Heart right ventricle (tissue), 16 donors: ENCODE data around the gene RP9. TPM values are rescaled to one million over a fixed set of nuclear protein-coding genes. Genes with fewer than 3 reads are reported as not detected.
A peak's percentile ranks its signal among the peaks of the same experiment; 100 is the strongest.

Source experiments
- ATAC-seq, 8 donors: fragments of 200-7000 bp; cut with Tn5 transposase; one replicate each; pipeline ENCODE4 v1.9.1; 2020; ENCODE audit warnings: mild to moderate bottlenecking in 8 of 8, moderate library complexity in 8 of 8, moderate number of reproducible peaks in 1 of 8
- DNase-seq, 2 donors: peaks; one replicate each; pipeline ENCODE4 v3.0.0-alpha.2; 2020
- H3K27ac ChIP-seq, 10 donors: fragments of 200-600 bp; sonication (generic) in 2 of 10; one replicate each; pipeline versions ENCODE4 v1.5.0 to v1.8.0; 2020 to 2022; ENCODE audit warnings: mild to moderate bottlenecking in 3 of 10
- H3K27me3 ChIP-seq, 7 donors: fragments of 200-600 bp; one replicate each; pipeline ENCODE4 v1.8.0; 2021 to 2022; ENCODE audit warnings: mild to moderate bottlenecking in 2 of 7
- H3K36me3 ChIP-seq, 9 donors: fragments of 200-600 bp; sonication (generic) in 1 of 9; one replicate each; pipeline versions ENCODE4 v1.5.0 to v1.8.0; 2020 to 2022; ENCODE audit warnings: mild to moderate bottlenecking in 2 of 9
- H3K4me1 ChIP-seq, 9 donors: fragments of 200-600 bp; sonication (generic) in 1 of 9; one replicate each; pipeline versions ENCODE4 v1.5.0 to v1.8.0; 2020 to 2022; ENCODE audit warnings: mild to moderate bottlenecking in 4 of 9
- H3K4me3 ChIP-seq, 10 donors: fragments of 200-600 bp; sonication (generic) in 2 of 10; one replicate each; pipeline versions ENCODE4 v1.5.0 to v1.8.0; 2020 to 2022; ENCODE audit warnings: mild to moderate bottlenecking in 7 of 10, moderate library complexity in 2 of 10
- H3K9me3 ChIP-seq, 11 donors: fragments of 200-600 bp in 10 of 11; sonication (generic) in 2 of 11; one replicate each; pipeline versions ENCODE4 v1.5.0 to v1.8.0; 2013 to 2022; ENCODE audit warnings: mild to moderate bottlenecking in 2 of 11, control low read depth in 1 of 11, moderate library complexity in 1 of 11
- WGBS, 2 donors: extraction: QIAGEN DNeasy Blood & Tissue Kit; methylation state at CpG; one replicate each; pipeline ENCODE4 v1.1.7; 2013; ENCODE audit warnings: inconsistent platforms in 1 of 2; 5-methylcytosine and 5-hydroxymethylcytosine counted together
- intact Hi-C, 10 donors: fragments of 100-400 bp; cut with DNase I; formaldehyde crosslinking; loops; one replicate each; pipeline versions ENCODE4 v1.11.1 to v1.14.2; 2022
- polyA plus RNA-seq, 2 donors: library from polyadenylated mRNA; stranded (reverse); fragments of 200-250 nt; gene quantifications; one replicate each; pipeline ENCODE4 v1.2.3, GENCODE V29; 2013
- total RNA-seq, 10 donors: library from RNA; stranded (reverse); fragmentation: NEBNext Ultra II Directional in 3 of 10; extraction: Animal tissue kit (Norgen Biotek cat#: 25700) in 3 of 10; gene quantifications; one replicate each; pipeline versions ENCODE4 v1.2.1 to v1.2.4, GENCODE V29; 2021 to 2023
- TF ChIP-seq, protein P1 (sequence below), 9 donors: fragments of 200-600 bp; sonication (generic) in 2 of 9; IDR thresholded peaks; one replicate each; pipeline versions ENCODE4 v1.5.0 to v1.8.0; 2021 to 2022; ENCODE audit warnings: antibody characterized with exemption in 9 of 9, mild to moderate bottlenecking in 5 of 9, moderate library complexity in 1 of 9
- donor health status: Arrhythmogenic right ventricular cardiomyopathy.
- donor health status: ischemic (EF 13 %, LVEDD 7.1; RV severe dilation, severe dysfunction).
- donor health status: healthy with polysubstance abuse.
- donor health status: DM: no; HTN: yes; CAD: no.
- donor health status: DM: no; HTN: no; CAD: no.
- donor health status: ischemic (EF 25% LVEDD 6.9; RV normal size, moderate dysfunction).
- donor health status: ischemic (EF 25% LVEDD 5.7; RV mildly dilated, moderate dysfunction).
- donor health status: healthy.
- donor health status: DM: yes; HTN: yes; CAD: no.
- donor health status: Ischemic cardiomyopathy.
- donor health status: ischemic (EF 35%, LVEDD 5.7; RV mildly dilated, moderate dysfunction).
- donor health status: nonischemic (EF 11% LVEDD 7.7; RV severe dilation, severe dysfunction).
- donor health status: DM: yes; HTN: yes; CAD: no.
- donor health status: PGD.
- donor health status: ischemic (EF 29% LVEDD 5.4; RV normal size, mild dysfunction).
- donor health status: nonischemic (EF 23%, LVEDD 6.1; RV moderate dilation, normal function).

The RP9 gene
- total and polyA plus RNA-seq, 12 donors = 12.9 to 43.4 (median 19.5) TPM

DNA sequence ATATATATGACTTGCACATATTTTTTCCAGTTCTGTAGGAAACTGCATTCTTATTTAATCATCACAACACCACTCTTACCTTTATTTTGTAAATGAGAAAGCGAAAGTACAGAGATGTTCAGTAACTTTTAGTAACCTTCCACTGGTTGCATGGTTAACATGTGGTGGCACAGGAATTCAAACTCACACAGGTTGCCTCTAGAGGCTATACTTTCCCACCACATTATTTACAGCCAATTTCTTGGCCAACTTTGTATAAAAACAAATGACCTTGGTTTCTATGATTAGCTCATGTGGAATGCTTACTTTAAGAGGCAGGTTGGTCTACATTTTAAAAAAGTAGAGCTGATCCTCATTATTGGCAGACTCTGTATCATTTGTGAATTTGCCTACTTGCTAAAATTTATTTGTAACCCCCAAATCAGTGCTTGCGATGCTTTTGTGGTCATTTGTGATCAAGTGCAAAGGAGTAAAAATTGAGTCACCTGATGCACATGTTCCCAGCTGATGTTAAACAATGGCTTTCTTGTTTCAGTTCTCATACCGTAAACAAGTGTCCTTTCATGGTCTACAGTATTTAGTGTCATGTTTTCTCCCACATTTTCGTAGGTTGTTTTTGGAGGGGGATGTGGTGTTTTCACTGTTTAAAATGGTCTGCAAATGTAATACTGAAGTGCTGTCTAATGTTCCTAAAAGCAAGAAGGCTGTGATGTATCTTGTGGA is 35.0 kb upstream of the RP9 start:
- H3K27me3 ChIP-seq = no peaks in the 10 kb centered on the region
- ATAC-seq (no peak), DNase-seq (no peak)
- no peak overlapping the region for H3K27ac ChIP-seq
- peaks cover 0 to 14% (median 4%) of the 10 kb centered on the region in 11 donors for H3K9me3 ChIP-seq
- TF ChIP-seq, protein P1, sequence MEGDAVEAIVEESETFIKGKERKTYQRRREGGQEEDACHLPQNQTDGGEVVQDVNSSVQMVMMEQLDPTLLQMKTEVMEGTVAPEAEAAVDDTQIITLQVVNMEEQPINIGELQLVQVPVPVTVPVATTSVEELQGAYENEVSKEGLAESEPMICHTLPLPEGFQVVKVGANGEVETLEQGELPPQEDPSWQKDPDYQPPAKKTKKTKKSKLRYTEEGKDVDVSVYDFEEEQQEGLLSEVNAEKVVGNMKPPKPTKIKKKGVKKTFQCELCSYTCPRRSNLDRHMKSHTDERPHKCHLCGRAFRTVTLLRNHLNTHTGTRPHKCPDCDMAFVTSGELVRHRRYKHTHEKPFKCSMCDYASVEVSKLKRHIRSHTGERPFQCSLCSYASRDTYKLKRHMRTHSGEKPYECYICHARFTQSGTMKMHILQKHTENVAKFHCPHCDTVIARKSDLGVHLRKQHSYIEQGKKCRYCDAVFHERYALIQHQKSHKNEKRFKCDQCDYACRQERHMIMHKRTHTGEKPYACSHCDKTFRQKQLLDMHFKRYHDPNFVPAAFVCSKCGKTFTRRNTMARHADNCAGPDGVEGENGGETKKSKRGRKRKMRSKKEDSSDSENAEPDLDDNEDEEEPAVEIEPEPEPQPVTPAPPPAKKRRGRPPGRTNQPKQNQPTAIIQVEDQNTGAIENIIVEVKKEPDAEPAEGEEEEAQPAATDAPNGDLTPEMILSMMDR (IDR thresholded peaks at IDR 0.05) = no peak
- WGBS, 2 donors = 85 to 91% methylated on average over 4 of the region's 4 CpGs
- H3K4me3 ChIP-seq = no peak overlapping the region
- H3K36me3 ChIP-seq = no peaks in the 10 kb centered on the region
- H3K4me1 ChIP-seq = peaks cover 0 to 3% (median 0%) of the 10 kb centered on the region in 9 donors
- intact Hi-C loops = no loop called here

DNA sequence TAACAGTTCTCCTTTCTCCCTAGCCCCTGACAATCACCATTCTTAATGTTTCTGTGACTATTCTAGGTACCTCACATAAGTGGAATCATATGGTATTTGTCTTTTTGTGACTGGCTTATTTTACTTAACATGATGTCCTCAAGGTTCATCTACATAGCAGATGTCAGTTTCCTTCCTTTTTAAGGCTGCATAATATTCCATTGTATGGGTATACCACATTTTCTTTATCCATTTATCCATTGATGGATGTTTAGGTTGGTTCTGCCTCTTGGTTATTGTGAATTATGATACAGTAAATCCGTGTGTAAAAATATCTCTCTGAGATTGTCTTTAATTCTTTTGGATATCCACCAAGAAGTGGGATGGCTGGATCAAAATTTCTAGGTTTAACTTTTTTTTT is 33.4 kb upstream of the RP9 start:
- WGBS, 2 donors = 83 to 84% methylated on average over 1 of the region's 1 CpG
- H3K36me3 ChIP-seq = no peaks in the 10 kb centered on the region

DNA sequence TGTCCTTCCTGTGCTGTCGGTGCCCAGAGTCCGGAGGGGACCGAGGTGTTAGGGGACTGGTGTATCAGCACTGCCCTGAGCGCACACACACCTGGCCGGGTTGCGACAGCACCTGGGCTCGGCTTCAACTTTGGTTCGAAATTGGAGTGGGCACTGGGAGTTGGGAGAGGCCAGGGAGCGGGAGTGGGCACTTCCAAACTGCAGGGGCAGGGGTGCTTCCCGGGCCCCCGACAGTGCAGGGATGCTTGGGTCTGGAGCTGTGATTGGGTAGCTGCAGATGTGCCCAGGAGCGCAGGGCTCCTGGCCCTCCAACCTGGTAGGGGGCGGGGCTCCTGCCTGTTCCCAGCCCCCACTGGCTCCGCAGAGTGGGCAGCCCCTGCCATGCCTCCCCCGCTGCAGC is 27.9 kb upstream of the RP9 start:
- no peak overlapping the region for H3K27ac ChIP-seq
- H3K4me3 ChIP-seq = no peak overlapping the region
- 92 to 95% methylated on average over 15 of the region's 15 CpGs for WGBS, 2 donors
- intact Hi-C loops = no loop called here
- H3K36me3 ChIP-seq = no peaks in the 10 kb centered on the region
- TF ChIP-seq, protein P1 (IDR thresholded peaks at IDR 0.05) = no peak
- peaks cover 0 to under 1% (median 0%) of the 10 kb centered on the region in 9 donors for H3K4me1 ChIP-seq
- peaks cover 0 to 20% (median 0%) of the 10 kb centered on the region in 11 donors for H3K9me3 ChIP-seq
- ATAC-seq = no peak
- H3K27me3 ChIP-seq = no peaks in the 10 kb centered on the region
- DNase-seq = no peak

More for the DNA sequence above, 33.4 kb upstream of the RP9 start:
- peaks cover 0 to 3% (median 0%) of the 10 kb centered on the region in 9 donors for H3K4me1 ChIP-seq
- ATAC-seq (no peak), DNase-seq (no peak)
- peaks cover 0 to 14% (median 4%) of the 10 kb centered on the region in 11 donors for H3K9me3 ChIP-seq
- H3K27me3 ChIP-seq = no peaks in the 10 kb centered on the region
- H3K4me3 ChIP-seq = no peak overlapping the region
- no peak overlapping the region for H3K27ac ChIP-seq
- intact Hi-C loops = no loop called here
- TF ChIP-seq, protein P1 (IDR thresholded peaks at IDR 0.05) = no peak

DNA sequence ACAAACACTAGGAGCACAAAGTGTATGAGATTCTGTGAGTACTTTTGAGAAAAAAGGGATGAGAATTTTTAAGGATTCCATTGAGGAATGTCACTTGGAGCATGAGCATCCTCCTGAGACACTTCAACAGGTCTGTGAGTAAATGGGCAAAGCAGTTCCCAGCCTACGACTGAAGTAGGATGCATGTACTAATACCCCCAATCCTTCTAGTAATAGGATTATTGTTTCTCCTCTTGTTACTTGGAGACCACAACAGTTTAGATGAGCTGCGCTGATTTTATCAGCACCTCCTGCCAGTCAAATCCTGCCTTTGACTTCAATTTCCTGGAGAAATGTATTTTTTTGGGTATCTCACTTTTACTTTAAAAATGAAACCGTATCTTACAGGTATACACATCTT is 21.0 kb upstream of the RP9 start:
- Histone ChIP-seq H3K4me1 (peaks cover 0 to 25% (median 15%) of the 10 kb centered on the region in 9 donors), H3K4me3 (peak overlapping the region; percentile 56 to 81 (median 69)), H3K9me3 (peaks cover 0 to 7% (median 0%) of the 10 kb centered on the region in 11 donors), H3K27me3 (no peaks in the 10 kb centered on the region), H3K27ac (peak overlapping the region in 2 of 10 donors; percentile 87), H3K36me3 (no peaks in the 10 kb centered on the region)
- intact Hi-C loops = no loop called here
- ATAC-seq (no peak), DNase-seq (no peak)
- WGBS, 2 donors = 14 to 22% methylated on average over 3 of the region's 3 CpGs
- TF ChIP-seq, protein P1 (IDR thresholded peaks at IDR 0.05) = no peak
